DMS53 treated with DMSO at 0.1 percent for 48 hours (cell line): ENCODE measurements around the gene GJD4.

Source experiments
- DNase-seq: peaks from one replicate; lab custom pipeline; 2025; ENCODE audit not compliant: unreplicated experiment; lab: John Stamatoyannopoulos, UW

Gene GJD4, protein sequence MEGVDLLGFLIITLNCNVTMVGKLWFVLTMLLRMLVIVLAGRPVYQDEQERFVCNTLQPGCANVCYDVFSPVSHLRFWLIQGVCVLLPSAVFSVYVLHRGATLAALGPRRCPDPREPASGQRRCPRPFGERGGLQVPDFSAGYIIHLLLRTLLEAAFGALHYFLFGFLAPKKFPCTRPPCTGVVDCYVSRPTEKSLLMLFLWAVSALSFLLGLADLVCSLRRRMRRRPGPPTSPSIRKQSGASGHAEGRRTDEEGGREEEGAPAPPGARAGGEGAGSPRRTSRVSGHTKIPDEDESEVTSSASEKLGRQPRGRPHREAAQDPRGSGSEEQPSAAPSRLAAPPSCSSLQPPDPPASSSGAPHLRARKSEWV

DNA sequence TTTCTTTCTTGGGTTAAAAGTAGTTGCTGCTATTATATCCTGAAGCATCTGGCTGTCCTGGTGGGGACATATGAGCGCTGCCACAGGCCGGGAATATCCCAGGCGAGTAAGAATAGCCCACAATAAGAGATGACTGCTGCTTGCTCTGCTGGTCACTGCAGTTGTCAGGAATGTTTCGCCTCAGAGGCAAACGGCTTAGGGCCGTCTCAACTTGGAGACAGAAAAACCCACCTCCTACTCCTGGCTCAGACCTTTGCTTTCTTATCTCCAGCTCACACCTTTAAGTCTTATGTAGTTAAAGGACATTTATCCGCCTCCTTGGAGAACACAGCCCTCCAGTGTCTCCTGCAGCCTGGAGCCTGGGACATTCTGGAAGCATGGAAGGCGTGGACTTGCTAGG is at the start of gene GJD4:
GJD4 (plus strand) TSS at position 151 of the 400 bp plus-strand sequence; CDS start at position 378, 227 bp downstream.
- DNase-seq = no peak

DNA sequence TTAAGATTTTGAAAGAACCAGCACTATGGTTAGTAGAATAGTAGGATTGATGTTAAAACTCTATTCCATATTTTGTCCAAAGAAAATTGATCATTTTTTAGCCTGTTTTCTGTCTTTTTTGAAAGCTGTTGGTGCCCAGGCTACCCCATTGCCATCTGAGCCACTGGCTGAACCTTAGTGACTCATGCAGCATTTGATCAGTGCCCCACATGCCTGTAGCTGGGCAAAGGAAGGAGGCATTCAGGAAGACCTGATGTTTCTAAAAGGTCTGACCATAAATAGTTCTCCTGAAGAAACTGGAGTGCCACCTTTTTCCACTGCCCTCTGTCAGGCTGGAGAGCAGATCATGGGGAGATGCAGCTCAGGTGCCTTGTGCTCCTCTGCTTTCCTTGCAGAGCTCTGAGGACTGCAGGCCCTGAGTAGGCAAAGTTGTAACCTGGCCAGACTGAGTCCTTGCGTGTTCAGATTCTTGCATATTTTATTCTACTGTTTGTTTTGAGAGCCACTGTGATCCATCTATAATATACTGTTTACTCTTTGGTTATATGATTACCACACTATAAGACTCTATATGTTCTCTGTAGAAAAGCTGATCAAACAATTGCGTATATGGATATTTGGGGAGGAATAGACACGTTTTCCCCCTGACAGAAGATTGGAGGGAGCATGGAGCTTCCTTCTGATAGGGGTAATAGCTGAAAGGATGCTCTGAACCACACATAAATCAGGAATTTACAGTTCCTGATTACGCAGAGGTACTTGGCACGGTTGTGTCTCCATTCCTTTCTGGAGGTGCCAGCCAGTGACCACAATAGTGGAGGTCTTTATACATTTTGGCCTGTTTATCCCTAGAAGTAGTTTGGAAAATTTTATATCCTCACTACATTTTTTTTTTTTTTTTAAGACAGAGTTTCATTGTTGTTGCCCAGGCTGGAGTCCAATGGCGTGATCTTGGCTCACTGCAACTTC is 48.9 kb upstream of the GJD4 start:
- DNase-seq = no peak

DNA sequence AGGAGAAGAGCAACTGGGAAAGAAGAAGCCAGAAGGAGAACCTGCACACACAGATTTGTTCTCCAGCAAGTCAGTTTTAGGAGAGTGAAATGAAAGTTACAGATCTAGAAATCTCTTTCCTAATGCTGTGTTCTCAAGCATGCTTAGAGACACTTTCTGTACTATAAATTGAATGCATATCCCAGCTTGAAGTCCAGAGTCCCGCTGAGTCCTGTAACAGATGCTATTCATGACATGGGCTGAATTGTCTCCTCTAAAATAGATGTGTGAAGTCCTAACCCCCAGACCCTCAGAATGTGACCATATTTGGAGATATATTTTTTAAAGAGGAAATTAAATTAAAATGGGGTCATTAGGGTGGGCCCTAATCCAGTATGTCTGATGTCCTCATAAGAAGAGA is 46.9 kb upstream of the GJD4 start:
- DNase-seq = no peak

DNA sequence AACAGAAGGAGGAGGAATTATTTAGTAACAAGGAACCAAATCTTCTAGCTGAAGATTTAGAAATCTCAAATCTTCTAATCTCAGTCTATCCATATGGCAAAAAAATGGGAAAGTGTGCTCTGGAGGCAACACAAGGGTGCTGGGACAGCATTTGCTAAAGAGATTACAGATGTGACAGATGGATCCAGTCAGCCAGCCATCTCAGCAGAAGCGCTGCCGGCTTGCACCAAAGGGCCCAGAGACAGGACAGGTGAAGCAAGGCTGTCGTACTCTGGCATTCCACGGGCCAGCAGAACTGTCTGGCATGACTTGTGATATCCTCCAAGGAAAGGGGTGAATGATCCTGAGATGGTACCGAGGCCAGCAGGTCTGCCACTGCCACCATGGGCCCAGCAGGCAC is 45.7 kb upstream of the GJD4 start:
- no peak for DNase-seq

DNA sequence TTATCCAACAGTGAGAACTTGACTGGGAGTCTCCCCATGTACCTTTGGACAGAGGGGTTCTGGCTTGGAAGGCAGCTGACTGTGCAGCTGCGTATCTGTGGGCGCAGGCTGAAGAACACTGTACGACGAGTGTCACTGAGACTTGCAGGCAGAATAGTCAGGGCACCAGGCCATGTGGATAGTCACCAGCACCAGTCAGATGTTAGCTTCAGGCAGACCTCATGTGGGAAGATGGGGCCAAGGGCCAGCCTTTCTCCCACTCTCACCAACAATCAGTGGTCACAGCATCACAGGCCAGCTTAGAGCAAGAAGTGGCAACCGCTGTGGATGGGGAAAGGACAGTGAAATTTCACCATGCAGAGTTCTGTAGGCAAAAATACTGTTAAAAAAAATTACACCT is 43.4 kb upstream of the GJD4 start:
- DNase-seq = no peak

DNA sequence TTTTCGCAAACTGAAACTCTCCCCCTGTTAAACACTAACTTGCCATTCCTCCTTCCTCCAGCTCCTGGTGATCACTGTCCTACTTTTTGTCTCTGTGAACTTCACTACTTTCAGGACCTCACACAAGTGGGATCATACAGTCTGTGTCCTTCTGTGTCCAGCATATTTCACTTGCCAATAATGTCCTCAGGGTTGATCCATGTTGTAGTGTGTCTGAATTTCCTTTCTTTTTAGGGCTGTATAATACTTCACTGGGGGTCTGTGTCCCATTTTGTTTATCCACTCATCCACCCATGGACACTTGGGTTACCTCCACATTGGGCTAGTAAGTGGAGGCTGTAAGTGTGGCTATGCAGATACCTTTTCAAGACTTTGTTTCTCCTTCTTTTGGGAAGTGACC is 42.7 kb upstream of the GJD4 start:
- DNase-seq = no peak

DNA sequence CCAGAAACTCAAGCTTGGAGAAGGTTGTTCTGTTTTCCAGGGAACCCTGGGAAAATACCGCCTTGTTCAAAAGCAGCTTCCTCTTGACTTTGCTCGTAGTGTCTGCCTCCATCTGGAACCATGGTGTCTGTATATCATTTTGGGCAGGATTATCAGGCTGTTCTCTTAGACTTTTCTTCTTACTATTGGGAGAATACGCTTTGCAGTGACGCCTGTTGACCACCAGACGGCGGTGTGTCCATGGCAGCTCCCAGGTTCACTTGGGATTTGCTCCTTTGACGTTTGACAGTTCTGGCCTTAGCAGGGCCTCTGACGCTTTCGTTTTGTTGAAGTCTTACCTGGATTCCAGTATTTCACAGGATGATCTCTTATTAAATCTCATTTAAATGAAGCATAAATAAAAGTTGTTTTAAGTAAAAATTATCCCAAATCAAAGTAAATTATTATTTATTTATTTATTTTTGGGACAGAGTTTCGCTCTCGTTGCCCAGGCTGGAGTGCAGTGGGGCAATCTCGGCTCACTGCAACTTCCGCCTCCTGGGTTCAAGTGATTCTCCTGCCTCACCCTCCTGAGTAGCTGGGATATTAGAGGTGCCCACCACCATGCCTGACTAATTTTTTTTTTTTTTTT is 41.8 kb upstream of the GJD4 start:
- peak; percentile 76 for DNase-seq

DNA sequence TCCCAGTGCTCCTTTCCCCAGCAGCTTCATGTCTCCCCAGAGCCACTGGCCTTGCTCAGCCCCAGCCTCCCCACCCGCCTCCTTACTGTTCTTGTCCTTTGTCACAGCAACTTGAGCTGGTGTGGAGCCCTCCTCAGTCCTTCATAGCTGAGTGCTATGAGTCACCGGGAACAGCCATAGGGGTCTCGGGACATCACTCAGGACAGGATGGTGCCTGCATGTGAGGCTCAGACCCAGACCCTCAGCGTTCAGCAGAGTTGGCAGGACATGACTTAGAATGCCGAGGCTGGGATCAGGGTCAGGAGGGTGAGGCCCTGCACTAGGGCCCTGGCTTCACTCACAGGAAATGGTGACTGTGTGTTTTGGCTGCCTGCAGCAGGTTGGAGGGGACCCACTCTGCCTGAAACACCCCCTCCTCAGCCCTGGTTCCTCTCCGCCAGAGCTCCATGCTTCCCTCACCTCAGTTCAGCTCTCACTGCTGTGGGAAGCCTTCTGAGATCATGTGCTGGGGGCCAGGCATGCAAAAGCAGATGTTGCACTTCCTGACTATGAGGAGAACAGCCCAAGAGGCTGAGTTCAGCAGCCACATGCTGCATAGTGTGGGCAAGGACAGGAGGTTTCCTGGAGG is 40.7 kb upstream of the GJD4 start:
- no peak for DNase-seq

DNA sequence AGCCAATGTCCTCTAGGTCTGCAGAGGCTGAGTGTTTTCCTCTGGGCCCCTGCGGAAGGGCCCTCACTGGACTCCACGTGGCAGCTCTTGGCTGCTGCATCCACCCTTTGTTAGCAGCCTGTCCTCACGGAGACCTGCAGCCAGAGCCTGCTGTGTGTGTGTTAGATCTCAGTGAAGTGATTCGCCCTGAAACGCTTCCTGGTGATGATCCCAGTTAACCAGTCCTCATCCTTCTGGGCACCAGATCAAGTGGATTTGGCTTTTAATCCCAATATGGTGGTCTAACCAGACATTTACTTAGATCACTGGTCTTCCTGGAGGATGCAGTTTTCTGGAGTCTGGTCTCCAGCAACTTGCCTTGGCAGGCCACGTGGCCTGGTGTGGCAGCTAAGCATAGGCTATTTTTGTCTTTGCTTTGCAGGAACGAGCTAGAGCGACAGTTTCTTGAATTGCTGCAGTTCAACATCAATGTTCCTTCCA is 39.5 kb upstream of the GJD4 start:
- no peak for DNase-seq

DNA sequence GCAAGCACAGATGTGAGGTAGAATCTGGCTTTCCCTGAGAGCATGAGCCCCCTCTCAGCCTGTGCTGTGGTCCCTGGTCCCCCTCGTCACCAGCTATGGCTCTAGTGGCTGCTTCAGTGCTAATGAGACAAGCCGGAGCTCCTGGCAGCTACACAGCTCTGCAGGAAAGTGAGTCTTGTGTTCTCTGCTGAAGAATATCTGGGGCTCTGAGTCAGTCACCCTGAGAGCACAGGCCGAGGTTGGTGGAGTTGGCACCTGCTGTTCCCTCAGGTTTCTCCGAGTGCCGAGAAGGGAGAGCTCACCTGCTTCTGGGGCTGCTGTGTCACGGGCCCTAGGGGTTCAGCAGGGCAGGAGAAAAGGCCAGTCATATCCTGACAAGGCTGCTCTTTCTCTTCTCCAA is 37.2 kb upstream of the GJD4 start:
- no peak for DNase-seq

DNA sequence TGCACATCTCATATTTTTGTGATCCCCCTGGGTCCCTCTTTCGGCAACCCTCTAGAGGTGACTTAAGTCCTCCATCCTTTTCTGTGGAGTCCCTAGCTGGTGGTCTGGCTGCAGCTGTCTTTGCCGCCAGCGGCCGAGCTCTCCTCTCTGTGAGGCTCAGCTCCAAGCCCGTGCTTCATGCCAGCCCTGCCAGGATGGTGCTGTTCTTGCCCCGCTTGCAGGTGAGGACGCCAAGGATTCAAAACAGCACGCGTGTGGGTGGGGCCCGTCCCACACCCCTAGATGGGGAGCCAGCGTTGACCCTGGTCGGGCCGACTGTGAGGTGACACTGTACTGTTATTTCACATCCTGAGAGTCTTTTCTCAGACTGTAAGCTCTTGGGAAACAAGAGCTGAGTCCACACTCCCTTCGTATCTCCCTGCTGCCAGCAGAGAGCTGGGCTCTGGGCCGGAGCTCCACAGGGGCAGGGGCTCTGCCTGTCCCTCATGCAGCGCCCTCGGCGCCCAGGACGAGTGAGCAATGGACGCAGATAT is 36.6 kb upstream of the GJD4 start:
- no peak for DNase-seq

DNA sequence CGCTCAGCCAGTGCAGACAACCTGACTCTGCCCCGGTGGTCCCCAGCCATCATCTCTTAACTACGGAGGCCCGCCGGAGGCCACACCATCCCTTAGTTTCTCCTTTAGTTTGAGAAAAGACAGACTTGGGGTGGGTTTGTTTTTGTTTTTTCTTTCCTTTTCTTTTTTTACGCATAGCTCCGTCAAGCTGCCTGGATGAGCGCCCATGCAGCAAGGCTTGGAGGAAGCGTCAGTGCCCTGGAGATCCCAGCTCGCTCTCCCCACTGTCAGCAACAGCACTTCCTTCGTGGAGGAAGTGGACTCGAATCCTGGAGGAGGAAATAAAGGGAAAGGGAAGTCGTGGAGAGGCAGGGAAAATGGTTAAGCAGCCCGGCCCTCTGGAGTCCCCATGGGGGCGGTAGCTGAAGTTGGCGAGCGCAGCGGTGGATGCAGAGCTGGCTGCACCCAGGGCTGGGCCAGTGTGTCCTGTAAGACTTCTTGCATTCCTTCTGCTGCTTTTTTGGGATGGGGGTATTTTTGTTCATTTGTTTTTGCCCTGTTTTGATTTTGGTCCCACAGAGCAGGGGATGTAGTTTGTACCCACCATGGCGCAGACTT is 35.9 kb upstream of the GJD4 start:
- no peak for DNase-seq

DNA sequence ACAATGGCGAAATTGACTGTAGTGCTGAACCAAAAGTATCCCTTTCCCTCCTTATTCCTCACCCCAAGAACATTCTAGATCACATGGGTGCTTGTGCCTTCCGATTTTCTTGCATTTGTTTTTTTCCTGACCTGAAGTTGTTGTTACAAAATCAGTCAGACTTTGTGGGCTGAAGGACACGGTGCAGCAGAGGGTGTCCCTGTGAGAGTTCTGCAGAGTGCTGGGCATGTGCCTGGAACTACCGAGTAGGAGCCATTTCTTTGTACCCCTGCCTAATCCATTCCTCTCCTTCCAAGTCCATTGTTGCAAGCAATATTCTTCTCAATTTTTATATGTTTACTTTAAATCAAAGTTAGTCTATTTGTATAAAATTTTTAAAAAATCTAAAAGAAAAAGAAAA is 35.3 kb upstream of the GJD4 start:
- no peak for DNase-seq

DNA sequence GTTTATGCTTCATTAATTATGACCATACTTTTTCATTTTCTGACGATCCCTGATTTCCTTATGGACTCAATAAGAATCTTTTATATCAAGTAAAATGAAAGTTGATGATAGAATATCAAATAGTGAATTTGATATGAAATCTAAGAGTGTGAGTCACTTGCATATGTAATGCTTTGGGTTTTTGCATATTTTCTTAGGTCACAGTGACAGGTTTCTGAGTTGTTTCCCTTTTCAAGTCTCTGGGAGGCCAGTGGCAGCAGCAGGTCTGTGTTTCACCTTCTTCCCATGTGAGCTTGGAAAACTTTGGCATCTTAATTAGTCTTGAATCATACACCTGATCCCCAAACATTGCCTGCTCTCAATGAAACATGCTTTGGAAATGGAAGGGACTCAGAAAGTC is 34.7 kb upstream of the GJD4 start:
- DNase-seq = no peak

DNA sequence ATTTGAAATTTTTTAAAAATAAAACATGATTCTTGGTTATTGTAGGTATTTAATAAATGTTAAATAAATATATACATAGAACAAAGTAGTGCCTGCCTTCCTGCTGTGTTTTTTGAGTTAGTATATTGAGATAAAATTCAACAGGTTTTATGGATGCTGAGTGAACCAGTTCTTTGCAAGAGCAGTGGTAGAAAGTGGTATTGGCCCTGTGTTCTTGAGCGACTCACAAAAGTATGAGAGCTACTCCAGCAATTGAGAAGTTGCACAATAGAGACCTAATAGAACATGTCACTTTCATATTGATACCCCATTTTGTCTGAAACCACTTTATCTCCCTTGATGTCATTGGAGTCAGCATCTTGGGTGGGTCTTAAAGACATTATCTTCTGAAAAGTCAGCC is 32.6 kb upstream of the GJD4 start:
- DNase-seq = no peak

DNA sequence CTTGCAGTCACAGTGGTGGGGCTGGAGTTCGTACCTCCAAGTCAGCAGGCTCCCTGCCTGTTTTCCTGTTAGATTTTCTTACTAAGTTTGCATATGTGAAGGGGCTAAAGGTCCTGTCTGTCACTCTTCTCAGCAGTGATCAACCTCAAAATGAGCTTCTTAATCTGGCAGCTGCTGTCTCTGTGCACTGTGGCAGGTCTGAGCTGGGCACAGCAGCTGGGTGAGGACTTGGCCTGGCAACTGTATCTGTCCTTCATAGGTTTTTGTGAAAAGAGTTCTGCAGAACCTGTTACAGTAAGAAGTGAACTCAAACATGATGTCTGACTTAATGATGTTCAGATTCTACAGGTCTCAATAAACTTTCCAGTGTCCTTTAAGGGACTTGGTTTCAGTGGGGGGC is 31.3 kb upstream of the GJD4 start:
- DNase-seq = no peak

DNA sequence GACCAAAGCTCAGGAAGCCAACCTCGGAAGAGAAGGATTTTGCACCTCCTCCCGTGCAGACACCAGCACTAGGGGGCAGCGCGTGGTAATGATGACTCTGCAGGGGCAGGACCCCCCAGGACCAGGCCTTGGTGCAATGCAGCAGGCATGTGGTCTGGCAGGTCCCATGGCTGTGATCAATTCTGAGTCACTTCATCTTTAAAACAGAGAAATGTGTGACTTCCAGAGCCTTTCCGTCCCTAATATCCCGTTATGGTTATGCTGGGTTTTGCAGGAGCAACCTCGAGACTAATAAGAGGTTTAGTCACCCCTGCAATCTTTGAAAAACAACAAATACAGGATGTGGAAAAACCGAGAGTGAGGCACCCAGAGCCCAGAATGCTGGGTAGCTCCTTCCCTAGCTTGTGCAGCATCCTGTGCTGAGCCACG is 30.2 kb upstream of the GJD4 start:
- no peak for DNase-seq

DNA sequence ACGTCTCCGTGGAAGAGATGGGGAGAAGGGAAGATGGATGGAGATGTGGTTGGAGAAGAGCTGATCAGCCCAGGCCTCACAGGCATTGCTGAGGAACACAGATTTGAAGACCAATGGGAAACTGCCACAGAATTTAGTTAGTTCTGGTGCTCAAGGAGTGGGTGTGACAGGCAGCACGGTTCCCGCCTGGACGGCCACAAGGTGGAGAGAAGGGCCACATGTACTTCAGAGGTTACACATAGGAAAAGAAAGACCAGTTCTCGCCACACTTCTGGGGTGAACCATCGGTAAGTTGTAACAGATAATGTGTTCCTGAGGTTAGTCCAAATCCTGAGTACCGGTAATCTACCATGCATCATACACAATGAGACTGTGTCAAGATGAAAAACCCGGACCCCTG is 29.5 kb upstream of the GJD4 start:
- no peak for DNase-seq

DNA sequence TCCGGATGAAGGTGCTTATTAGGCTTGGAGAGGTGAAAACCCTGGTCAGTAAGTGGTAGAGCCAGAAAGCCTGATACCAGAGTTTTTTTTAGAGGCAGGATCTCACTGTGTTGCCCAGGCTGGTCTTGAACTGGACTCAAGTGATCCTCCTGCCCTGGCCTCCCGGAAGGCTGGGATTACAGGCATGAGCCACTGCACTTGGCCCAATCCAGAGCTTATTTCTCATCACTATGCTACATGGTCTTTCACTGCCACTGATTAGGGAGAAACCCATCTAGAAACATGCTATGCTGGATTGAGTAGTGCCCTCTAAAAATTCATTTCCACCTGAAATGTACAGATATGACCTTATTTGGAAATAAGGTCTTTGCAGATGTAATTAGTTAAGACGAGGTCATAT is 28.4 kb upstream of the GJD4 start:
- no peak for DNase-seq

DNA sequence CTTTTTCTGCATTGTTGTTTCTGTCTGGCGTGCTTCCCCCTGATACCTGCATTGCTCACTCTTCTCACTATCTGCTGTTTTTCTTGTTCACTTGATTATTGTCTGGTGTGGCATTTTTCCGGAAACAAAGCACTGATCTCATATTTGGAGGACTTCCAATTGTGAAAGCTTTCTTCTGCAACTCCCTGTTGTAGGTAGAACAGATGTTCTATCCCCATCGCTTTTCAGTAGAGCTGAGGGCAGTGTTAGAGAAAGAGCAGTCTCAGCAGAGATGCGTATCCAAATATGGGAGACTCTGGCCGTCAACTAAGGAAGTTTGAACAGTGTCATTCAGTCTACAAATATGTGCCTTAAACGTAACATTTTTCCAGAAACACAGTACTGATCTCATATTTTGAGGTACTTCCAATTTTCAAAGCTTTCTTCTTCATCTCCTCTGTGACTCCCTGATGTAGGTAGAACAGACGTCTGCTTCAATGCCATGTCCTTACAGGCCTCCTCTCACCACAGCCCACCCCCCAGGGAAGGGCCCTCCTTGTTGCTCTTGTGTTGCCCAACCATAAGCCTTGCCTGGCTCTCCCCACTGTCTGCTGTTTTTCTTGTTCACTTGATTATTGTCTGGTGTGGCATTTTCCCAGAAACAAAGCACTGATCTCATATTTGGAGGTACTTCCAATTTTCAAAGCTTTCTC is 27.1 kb upstream of the GJD4 start:
- DNase-seq = no peak
